T47D (cell line): Measurements from ENCODE around the gene NAT8L.

ENCODE experiments used
- DNase-seq, 2 experiments: peaks; one replicate each; pipeline versions ENCODE4 v3.0.0 to v3.0.0-alpha.2; 2011 to 2012; ENCODE audit warnings: low read depth in 1 of 2, low spot score in 1 of 2
- JUND ChIP-seq: IDR thresholded peaks from 2 replicates; pipeline ENCODE4 v1.6.1; 2012; ENCODE audit warnings: low read depth
- in situ Hi-C: cut with HindIII; loops from 2 replicates; pipeline ENCODE4 v1.10.0; 2016; ENCODE audit warnings: low sequenced_read_pairs, low pct_unique_long_range_greater_than_20kb

The NAT8L gene

DNA sequence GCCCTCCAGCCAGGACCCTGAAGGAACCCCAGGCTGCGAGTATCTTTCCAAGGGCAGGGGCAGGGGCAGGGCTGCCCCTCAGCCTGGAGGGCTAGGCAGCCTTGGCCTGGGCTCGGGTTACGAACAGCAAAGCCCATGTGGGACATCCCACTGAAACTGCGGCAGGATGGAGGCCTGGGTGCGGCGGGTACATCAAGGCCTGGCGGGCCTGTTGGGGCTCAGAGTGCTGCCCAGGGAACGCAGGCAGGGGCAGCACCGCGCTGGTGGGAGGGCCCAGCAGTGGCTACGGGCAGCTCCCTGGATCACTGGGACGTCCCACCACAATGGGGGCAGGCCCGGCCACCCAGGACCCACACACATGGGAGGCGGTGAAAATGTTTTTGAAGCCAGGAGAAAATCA is 10.9 kb downstream of the NAT8L start:
- in situ Hi-C loops, result no loop called here
- no peak for DNase-seq
- TF ChIP-seq JUND, result no peak

DNA sequence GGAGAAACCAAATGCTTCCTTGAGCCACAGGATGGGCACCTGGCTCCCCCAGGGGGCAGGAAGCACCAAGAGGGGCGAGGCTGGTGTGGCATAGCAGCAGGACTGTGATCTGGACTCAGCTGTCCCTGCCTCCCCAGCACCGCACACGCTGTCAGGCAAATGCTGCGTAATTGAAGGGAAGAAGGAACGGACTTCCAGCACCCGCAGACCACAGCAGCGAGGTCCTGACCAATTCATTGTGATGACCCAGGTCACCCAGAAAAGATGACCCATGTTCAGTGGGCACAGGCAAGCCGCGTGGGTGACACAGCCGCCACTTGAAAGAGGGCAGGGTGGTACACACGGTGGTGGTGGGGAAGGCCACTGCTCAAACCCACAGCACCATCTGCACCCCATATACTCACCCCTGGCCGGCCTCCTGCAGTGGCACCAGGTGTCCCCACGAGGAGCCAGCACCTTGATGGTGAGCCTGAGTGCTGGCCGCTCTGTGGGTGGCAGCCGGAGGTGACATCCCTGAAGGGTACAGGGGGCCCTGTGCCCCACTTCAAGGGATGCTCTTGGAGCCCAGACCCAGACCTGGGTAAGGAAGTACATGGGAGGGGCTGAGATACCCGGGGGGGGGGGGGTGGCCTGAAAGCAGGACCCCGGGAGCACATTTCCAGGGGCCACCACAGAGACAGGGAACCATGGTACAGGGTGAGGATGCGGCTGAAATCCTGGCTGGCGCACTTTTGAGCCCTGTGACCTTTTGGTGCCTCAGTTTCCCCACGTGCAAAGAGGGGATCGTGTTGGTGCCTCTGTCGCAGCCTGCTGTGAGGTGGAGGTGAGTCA is 11.5 kb downstream of the NAT8L start:
- TF ChIP-seq JUND, result no peak

GRCh38 chr4:2071252-2071911 is 12.3 kb downstream of the NAT8L start:
- in situ Hi-C loops, result no loop called here
- TF ChIP-seq JUND, result no peak
- DNase-seq, result no peak

More for the DNA sequence above, 11.5 kb downstream of the NAT8L start:
- DNase-seq, result no peak
- in situ Hi-C loops, result no loop called here

GRCh38 chr4:2071912-2072867 is 13.1 kb downstream of the NAT8L start:
- in situ Hi-C loops, result no loop called here
- TF ChIP-seq JUND, result no peak
- peak in 1 of 2 experiments; percentile 16 for DNase-seq

DNA sequence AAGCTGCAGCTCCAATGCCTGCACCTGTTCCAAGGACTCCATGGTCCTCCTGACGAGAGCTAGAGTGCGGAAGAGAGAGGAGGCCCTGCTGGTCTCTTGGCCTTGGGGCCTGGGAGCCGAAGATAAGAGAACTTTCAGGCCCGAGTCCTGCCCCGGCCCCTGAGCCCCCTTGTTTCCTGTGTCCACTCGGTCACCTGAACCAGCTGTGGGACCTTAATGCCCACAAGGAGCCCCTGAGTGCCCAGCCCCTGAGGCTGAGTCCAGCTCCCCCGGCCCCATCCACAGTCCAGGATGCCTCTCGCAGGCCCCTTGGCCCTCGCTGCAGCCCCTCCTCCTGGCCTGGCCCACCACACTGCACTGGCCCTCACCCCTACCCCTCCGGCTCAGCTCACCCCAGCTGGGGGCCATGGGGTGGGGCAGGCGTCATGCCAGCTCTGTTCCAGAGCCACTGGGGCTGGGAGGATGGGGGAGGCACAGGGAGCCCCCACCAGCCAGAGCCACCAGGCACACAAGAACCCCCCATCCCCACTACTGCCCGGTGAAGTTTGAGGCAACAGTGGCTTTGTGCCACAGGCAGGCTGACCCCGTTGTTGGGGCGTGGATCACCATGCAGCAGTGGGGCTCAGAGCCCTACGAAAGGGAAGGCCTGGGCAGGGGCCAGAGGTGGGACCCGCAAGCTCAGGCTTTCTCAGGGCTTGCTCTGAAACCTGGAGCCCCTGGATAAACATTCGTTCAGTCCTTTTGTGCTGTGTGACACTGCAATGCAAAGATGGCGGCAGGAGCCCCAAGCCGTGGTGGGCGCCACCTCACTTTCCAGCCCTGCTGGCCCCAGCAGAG is 14.1 kb downstream of the NAT8L start:
- TF ChIP-seq JUND, result no peak
- in situ Hi-C loops, result no loop called here
- DNase-seq, result no peak

- TF ChIP-seq JUND, result no peak
- no peak for DNase-seq
- in situ Hi-C loops, result no loop called here
Observed at GRCh38 chr4:2073808-2074481, 14.8 kb downstream of the NAT8L start.

GRCh38 chr4:2074588-2074987 is 15.5 kb downstream of the NAT8L start:
- no peak for DNase-seq
- in situ Hi-C loops, result no loop called here
- TF ChIP-seq JUND, result no peak

GRCh38 chr4:2075171-2075986 is 16.3 kb downstream of the NAT8L start:
- no peak for TF ChIP-seq JUND
- in situ Hi-C loops, result no loop called here

GRCh38 chr4:2075987-2076907 is 17.1 kb downstream of the NAT8L start:
- in situ Hi-C loops, result no loop called here
- no peak for DNase-seq
- TF ChIP-seq JUND, result no peak

More at GRCh38 chr4:2075171-2075986, 16.3 kb downstream of the NAT8L start:
- no peak for DNase-seq

DNA sequence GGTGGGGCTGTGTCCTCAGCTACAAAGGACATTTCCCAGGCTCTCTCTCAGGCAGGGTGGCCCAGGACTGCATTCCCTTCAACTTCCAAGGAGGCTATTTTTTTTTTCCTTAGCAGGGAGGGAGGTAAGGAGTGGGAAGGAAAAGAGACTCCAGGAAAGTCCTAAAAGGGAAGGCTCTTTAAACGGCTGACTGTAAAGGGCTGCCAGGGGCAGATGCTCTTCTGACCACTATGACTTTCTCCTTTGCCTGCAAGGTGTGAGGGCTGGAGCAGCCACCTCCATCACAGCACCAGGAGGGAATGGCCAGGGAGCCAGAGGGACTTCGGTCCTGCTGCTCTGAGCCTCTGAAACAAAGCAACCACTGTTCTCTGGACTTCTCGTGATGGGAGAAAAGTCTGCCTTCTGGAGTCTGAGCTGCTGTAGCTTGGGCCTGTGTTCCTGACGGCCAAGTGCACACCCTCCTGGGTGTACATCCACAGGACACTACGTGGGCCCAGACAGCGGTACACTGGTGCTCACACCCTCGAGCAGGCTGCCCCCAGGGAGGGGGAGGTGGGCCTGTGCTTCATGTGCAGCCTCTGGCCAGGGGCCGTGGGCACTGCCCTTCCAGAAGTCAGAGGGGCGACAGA is 17.9 kb downstream of the NAT8L start:
- no peak for DNase-seq
- TF ChIP-seq JUND, result no peak
- in situ Hi-C loops, result no loop called here
